ENCODE measurements around the gene KCND2. TPM values are rescaled to one million over a fixed set of nuclear protein-coding genes. Genes with fewer than 3 reads are reported as not detected.
"Not testable (repeated sequence)": the region's sequence is repeated elsewhere in the genome, so short reads cannot be mapped to it uniquely, and the experiment has no call there.

Gene KCND2
- 0.13 and 0.38 TPM in 2 replicates for total RNA-seq

DNA sequence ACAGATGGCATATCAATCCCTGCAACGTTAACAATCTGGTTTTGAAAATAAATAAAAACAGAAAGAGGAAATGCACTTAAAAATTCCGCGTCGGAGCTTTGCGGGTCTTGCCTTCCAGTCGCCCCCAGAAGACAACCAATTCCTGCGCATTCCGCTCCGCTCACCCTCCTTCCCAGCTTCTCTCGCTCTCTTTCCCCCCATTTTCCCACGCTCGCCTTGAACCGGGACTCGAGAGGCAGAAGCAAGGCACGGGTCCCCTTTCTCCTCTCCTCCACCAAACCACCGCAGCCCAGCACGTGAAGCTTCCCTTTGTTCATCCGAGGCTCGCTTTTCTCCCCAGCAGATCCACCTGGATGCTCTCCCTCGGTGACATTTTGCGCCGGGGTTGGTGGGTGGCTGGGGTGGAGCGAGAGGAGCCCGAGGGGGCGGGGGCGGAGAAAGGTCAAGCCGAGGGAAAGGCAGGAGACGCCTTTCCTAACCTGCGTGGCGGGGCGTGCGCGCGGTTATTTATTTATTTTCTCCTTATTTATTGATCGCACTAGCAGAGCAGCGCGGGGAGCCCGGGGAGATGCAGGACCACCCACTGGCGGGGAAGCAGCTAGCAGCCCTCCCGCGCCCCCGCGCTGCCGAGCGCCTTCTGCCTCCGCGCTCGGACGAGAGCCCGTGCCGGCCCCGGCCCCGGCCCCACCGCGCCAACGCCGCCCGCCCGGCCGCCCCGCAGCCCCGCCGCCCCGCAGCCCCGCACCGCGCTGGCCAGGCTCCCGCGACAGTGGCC, at the start of gene KCND2:
Gene KCND2, plus strand, starts transcription at position 475 of the 775 bp plus-strand sequence.
- DNase-seq (ENCODE audit: low read depth in 2 of 2), result no peak

DNA sequence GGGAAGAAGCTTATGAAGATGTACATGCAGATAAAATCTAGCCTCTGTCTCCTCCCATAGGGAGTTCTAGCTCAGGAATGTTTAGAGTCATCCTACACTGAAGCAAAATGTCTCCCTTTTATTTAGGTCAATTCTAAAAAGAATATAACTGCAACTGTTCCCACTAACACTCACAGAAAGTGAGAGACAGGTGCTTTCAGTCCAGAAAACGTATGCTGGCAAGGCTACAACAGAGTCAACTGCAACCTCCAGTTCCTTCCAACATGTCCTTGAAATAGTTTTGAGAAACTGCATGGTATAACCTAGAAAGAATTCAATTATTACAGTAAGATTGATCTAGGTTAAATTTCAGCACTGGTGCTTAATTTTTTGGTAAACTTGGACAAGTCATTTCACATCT, 46.8 kb upstream of the KCND2 start:
- no peak for DNase-seq (ENCODE audit: low read depth in 2 of 2)

DNA sequence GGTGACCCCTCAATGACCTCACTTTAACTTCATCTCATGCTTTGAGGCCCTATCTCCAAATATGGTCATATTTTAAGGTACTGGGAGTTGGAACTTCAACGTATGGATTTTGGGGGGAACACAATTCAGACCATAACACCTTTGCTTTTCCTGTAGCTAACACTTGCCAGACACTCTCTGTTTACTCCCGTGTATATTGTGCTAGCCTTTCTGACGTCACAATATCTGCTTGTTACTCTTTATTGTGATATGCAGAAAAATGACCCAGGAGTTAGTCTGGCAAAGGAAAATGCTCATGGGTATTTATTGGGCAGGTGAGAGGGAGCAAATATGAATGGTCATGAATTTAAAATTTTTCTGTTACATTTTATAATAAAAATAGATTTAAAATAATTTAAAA, 45.7 kb upstream of the KCND2 start:
- no peak for DNase-seq (ENCODE audit: low read depth in 2 of 2)

DNA sequence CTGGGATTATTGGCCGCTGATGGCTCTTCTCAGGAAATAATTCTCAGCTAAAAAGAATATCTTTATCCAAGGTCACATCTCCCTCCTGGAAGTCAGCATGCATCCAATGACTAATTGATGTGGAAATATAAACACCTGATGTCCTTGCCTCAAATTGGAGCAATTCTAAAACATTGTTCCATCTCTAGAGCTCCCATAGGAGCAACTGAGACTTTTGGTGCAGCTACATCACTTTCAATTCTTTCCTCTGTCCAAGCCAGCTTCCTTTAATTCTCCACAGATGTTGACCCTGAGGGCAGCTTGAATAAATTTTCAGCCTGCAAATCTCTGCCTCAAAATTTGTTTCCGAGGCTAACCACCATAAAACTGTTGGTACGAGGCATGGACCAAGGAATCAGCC, 43.9 kb upstream of the KCND2 start:
- no peak for DNase-seq (ENCODE audit: low read depth in 2 of 2)

DNA sequence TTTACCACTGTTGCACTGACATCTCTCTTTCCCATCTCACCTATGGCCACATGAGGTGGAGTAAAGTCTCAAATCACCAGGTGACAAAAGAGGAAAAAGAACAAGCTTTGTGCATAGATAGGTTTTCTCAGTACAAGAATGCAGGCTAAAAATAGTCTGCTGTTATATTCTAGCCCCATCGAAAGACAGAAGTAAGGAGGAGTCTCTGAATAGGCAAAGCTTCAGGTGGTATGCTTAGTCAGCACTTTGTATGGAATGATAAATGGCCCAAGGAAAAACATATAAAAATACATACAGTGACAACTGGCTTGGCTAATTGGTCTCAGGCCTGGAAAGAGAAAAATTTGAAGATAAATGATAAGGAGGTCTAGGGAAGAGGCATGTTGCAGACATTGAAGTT, 39.6 kb upstream of the KCND2 start:
- DNase-seq (ENCODE audit: low read depth in 2 of 2), result no peak

DNA sequence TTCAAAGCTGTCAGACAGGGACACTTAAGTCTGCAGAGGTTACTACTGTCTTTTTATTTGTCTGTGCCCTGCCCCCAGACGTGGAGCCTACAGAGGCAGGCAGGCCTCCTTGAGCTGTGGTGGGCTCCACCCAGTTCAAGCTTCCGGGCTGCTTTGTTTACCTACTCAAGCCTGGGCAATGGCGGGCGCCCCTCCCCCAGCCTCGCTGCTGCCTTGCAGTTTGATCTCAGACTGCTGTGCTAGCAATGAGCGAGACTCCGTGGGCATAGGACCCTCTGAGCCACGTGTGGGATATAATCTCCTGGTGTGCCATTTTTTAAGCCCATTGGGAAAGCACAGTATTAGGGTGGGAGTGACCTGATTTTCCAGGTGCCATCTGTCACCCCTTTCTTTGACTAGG, 32.6 kb upstream of the KCND2 start:
- not testable (repeated sequence) for DNase-seq (ENCODE audit: low read depth in 2 of 2)

DNA sequence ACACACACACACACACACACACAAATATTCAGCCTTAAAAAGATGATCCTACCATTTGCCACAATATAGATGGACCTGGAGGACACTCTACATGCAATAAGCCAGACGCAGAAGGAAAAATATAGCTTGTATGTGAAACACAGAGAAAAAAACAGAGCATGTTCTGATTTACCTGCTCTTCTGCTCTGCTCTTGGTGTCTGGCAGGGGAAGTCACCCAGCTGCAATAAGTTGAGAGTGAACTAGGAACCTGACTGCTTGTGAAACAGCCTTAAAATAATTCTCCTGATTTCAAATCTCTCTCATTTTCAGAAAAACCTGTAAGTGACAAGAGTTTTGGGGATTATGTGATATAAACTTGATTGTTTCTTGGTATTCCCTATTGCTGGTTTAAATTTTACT, 31.0 kb upstream of the KCND2 start:
- no peak for DNase-seq (ENCODE audit: low read depth in 2 of 2)

DNA sequence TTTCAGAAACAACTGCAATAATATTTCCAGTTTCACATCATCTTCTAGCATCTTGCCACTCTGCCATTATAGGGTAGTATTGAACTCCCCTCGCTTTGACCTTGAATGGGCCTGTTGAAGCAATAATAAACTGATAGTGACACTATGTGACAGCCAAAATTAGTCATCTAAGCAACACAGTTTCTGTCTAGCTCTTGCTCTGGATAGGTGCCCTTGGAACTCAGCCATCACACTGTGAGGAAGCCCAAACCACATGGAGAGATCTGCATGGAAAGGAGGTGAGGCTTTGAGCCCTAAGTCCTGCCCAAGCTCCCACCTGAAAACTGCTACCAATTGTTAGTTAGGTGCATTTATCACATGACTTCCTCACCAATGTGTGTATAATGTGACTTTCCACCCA, 18.1 kb upstream of the KCND2 start:
- DNase-seq (ENCODE audit: low read depth in 2 of 2), result no peak

DNA sequence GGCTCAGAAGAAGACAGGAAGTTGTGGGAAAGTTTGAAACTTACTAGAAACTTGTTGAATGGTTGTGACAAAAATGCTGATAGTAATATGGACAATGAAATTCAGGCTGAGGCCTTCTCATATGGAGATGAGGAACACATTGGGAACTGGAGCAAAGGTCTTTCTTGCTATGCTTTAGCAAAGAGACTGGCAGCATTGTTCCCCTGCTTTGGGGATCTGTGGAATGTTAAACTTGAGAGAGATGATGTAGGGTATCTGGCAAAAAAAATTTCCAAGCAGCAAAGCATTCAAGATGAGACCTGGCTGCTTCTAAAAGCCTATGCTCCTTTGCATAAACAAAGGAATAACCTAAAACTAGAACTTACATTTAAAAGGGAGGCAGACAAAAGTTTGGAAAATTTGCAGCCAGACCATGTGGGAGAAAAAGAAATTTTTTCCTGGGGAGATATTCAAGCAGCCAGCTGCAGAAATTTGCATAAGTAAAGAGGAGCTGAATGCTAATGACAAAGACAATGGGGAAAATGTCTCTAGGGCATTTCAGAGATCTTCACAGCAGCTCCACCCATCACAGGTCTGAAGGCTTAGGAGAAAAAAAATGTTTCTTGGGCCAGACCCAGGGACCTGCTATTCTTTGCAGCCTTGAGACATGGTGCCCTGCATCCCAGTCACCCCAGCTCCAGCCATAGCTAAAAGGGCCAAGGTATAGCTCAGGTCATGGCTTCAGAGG, 16.5 kb upstream of the KCND2 start:
- DNase-seq (ENCODE audit: low read depth in 2 of 2), result no peak

DNA sequence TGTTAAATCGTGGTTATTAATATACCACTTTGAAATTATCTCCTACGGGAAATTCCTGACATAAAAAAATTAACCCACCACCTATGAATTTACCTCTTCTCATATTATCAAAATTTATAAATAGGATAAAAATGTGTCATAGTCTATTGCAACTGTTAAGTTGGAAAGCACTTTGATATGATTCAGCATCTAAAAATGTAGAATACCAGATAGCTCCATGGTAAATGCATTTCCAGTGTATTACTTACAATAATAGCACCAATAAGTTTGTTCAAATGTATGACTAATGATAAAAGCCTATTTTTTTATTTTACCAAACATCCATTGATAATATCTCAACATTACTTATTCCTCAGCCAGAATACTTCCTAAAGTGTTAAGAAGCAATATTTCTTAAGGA, 13.6 kb upstream of the KCND2 start:
- no peak for DNase-seq (ENCODE audit: low read depth in 2 of 2)

DNA sequence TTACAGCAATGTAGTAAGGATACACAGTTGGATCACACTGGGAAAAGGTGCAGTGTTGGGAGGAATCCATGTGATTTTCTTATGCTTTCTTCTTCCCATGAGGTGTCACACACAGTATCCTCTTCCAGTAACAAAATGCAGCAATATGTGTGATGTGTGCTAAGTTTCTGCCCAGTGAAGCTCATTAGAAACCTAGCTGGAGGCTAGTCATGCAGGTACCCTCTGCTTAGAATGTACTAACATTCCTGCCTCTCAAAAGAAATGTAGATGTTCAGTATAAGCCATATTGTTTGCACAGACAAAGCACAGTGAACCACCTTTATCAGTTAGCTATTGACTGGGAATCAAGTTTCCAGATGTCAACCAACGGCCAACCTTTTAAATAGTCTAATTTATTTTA, 12.9 kb upstream of the KCND2 start:
- DNase-seq (ENCODE audit: low read depth in 2 of 2), result no peak

DNA sequence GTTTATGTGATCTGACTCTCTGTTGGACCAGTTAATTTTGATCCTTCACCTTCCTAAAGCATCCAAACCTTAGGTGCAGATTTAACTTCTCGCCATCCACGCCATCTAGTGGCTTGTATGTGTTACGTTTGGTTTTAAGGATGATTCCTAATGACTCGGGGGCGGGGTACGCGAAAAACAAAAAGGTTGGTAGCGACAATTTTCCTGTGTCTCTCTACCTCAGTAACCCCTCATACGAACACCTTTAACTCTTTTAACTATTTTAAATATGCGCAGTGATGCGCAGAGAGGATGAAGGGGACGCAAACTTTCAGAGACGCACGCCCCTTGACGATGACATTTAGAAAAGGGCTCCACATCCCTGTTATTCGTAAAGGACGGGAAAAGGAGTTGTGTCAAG, 714 bp upstream of the KCND2 start:
- DNase-seq (ENCODE audit: low read depth in 2 of 2), result peak; percentile 20 to 46

DNA sequence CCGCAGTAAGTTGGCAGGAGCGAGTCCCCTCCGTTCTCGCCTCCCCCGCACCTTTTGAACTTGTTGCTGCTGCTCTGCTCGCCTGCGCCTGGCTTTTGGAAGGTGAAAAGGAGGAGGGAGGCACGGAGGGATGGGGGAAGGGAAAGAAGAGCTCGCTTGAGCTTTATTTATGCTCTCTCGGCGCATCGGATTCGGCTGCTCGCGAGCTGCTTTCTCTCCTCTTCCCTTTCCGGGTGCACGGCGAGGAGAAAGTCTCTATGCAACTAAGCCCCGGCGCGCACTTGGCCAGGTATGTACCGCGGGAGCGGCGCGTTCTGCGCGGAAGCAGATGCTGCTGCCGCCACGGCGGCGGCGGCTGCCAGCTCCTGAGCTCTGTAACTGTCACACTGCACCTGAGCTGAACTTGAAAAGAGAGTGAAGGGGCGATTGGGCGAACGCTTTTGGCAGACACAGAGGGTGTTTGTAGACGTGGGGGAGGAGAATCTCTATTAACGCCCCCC, 551 bp downstream of the KCND2 start:
- peak in 1 of 2 donors; percentile 3 for DNase-seq (ENCODE audit: low read depth in 2 of 2)

DNA sequence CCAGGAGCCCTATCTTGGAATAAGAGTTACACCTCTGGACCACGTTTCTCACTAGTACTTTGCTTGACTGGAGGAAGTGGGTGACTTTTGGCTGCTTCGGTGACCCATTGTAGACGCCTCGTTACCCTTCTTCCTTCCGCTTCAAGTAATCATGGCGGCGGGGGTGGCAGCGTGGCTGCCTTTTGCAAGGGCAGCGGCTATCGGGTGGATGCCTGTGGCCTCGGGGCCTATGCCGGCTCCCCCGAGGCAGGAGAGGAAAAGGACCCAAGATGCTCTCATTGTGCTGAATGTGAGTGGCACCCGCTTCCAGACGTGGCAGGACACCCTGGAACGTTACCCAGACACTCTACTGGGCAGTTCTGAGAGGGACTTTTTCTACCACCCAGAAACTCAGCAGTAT, 1.5 kb downstream of the KCND2 start:
- no peak for DNase-seq (ENCODE audit: low read depth in 2 of 2)

DNA sequence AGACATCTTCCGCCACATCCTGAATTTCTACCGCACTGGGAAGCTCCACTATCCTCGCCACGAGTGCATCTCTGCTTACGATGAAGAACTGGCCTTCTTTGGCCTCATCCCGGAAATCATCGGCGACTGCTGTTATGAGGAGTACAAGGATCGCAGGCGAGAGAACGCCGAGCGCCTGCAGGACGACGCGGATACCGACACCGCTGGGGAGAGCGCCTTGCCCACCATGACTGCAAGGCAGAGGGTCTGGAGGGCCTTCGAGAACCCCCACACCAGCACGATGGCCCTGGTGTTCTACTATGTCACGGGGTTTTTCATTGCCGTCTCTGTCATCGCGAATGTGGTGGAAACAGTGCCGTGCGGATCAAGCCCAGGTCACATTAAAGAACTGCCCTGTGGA, 1.9 kb downstream of the KCND2 start:
- no peak for DNase-seq (ENCODE audit: low read depth in 2 of 2)

DNA sequence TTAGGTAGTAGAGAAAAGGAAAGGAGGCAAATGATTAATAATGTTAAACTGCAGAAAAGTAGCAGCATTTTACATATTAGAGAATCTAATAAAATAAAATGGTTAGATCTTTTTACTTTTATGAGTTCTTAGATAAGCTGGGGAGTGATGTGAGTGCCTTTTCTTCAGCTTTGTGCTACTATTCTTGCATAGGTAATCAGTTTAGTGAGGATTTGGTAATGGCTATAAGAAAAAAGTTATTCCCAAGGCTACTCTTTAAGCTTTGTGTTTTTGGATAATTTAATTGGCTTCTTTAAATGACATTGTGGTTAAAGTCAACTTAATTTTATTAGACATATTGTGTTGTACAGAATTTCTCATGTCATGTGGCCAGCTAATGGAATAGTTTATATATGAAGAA, 3.7 kb downstream of the KCND2 start:
- no peak for DNase-seq (ENCODE audit: low read depth in 2 of 2)

DNA sequence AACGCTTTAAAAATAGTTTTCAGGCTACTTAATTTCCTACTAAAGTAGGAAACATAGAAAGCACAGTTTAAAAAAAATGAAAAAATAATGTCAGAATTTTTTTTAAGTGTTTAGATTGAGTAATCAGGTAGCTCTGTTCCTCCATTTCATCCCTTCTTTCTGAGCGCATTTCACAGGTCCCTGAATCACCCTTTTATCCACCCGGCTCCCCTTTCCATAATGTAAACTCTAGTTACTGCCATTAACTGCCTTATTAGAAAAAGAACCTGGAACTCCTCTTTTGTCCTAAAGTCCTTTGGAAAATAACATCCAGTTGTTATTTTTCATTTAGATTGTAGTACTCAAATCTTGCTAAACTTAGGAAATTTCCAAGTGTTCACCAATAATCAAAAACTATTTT, 5.8 kb downstream of the KCND2 start:
- DNase-seq (ENCODE audit: low read depth in 2 of 2), result no peak

DNA sequence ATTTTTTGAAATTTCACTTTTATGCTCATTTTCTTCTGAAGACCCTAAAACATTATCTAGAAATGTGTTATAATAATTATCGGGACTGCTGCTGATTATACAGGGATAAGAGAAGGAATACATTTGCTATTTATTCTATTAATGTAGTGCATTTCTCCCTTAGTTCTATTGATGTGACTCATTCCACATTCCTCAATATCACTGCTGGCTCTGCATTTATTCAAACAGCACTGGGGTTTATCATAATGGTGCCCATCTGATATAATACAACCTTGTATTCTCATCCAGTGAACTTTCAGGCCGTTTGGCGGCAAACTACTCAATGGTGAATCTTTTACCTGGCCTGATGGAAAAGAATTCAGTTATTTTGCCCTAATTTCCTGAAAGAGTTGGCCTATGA, 7.8 kb downstream of the KCND2 start:
- DNase-seq (ENCODE audit: low read depth in 2 of 2), result peak in 1 of 2 donors; percentile 31

DNA sequence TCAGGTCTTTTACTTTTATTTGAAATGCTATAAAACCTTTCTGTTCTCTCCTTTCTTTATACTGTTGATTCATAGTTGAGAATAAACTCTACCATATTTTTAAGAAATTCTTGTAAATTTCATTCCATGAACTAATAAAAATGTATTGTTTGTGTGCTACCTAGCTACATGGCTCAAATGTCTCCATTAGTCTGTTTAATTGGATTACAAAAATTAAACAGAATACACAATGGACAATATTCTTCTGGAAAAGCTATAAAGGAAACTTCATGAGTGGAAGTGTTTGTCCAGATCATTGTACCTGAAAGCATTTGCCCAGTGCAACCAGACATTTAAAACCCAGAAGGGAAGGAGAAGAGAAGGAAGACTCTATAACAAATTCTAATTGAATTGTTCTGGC, 20.1 kb downstream of the KCND2 start:
- DNase-seq (ENCODE audit: low read depth in 2 of 2), result no peak

DNA sequence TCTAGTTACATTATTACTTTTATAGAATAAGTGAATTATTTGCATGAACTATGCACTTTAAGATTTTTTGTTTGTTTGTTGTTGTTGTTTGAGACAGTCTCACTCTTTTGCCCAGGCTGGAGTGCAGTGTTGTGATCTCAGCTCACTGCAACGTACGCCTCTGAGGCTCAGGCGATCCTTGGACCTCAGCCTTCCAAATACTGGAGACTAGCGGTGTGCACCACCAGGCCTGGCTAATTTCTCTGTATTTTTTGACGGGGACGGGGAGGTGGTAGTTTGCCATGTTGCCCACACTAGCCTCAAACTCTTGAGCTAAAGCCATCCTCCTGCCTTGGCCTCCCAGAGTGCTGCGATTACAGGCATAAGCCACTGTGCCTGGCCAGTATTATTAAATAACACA, 29.2 kb downstream of the KCND2 start:
- no peak for DNase-seq (ENCODE audit: low read depth in 2 of 2)

DNA sequence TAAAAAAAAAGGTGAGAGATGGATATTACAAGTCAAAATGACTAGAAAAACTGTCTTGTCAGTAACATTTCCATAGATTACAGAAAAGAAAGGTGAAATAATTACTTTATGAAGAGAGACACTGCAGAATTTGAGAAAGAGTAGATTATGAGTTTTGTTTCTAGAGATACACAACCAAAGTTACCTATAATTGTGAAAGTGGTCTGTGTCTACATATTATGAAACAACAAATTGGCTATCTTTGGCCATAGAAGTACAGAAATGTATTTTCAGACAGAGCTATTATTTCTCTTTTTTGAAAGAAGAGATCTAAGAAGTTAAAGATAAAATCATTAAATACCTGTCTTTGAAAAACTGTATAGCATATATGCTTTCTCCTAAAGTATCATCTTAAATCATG, 30.1 kb downstream of the KCND2 start:
- no peak for DNase-seq (ENCODE audit: low read depth in 2 of 2)

DNA sequence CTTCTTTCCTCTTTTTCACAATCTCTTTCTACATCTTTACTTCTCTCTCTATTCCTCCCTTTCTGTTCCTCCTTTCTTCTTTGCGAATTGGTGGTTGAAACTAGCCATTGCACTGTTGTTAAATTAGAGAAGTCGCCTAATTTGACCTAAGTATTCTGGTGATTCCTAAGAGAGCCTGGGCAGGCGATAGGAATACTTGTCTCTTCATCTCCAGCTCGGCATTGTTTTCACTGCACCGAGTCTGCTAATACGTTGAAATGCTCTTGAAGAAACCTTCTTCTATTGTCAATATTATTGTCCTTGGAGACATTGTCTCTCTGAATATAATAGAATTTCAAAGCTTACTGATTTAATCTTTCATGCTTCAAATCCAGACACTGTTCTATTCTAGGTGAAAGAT, 31.7 kb downstream of the KCND2 start:
- no peak for DNase-seq (ENCODE audit: low read depth in 2 of 2)

DNA sequence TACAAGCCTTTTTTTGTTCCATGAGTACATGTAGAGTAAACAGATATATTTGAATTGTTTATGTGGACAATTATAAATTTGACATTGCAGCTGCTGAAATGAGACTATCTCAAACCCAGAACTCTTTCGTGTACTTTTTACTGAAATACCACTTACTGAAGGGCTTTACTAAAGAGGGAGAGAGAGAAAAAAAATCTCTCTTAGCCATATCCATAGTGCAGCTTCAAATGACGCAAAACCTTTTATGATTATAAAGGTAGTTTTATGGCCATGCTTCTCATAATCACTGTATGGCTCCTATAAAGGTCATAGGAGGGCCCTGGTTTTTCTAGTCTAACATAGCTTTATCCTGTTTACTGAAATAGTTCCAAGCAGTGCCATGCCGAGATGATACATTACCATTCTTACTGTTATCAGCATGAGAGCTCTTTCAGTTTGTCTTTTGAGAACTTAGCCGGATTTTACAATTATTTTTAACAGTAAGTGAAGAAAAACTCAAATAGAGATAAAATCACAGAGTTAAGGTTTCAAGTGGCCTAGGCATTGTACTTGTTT, 35.1 kb downstream of the KCND2 start:
- DNase-seq (ENCODE audit: low read depth in 2 of 2), result no peak

Data from dermis microvascular lymphatic vessel endothelial cell (primary cell).